ENCODE results near the gene PRKCH. TPM values are rescaled to one million over a fixed set of nuclear protein-coding genes. Genes with fewer than 3 reads are reported as not detected.

PRKCH gene
- polyA plus RNA-seq, 3 donors from 2014 or later, result 231 to 451 (median 335) TPM

- Mint-ChIP-seq H3K27me3 (ENCODE audit: low read depth in 3 of 3) (peaks cover 0 to 16% (median 5%) of the 10 kb centered on the region in 3 donors), H3K27ac (peak overlapping the region in 1 of 6 donors; percentile 25), H3K36me3 (no peaks in the 10 kb centered on the region), H3K9me3 (no peaks in the 10 kb centered on the region), H3K4me1 (peaks cover 2 to 4% of the 10 kb centered on the region in 2 donors), H3K4me3 (no peak overlapping the region)
- no peak for DNase-seq
Measured at GRCh38 chr14:61561104-61561503, 239.7 kb downstream of the PRKCH start.

GRCh38 chr14:61561657-61562276 is 240.4 kb downstream of the PRKCH start:
- DNase-seq, result no peak
- H3K4me3 Mint-ChIP-seq, result no peak overlapping the region

GRCh38 chr14:61562321-61563161 is 241.2 kb downstream of the PRKCH start:
- Mint-ChIP-seq H3K9me3 (no peaks in the 10 kb centered on the region), H3K4me1 (peaks cover 0 to 4% of the 10 kb centered on the region in 2 donors), H3K4me3 (no peak overlapping the region), H3K27me3 (ENCODE audit: low read depth in 3 of 3) (peaks cover 0 to 18% (median 5%) of the 10 kb centered on the region in 3 donors), H3K27ac (peak overlapping the region in 1 of 6 donors; percentile 0), H3K36me3 (peaks cover 0 to 7% (median 0%) of the 10 kb centered on the region in 3 donors)
- DNase-seq, result peak in 1 of 3 donors; percentile 37

More at GRCh38 chr14:61561657-61562276, 240.4 kb downstream of the PRKCH start:
- H3K27ac Mint-ChIP-seq, result peak overlapping the region in 2 of 6 donors; percentile 4 to 56
- peaks cover 0 to 7% (median 0%) of the 10 kb centered on the region in 3 donors for H3K36me3 Mint-ChIP-seq
- peaks cover 2 to 4% of the 10 kb centered on the region in 2 donors for H3K4me1 Mint-ChIP-seq
- H3K27me3 Mint-ChIP-seq (ENCODE audit: low read depth in 3 of 3), result peaks cover 0 to 18% (median 5%) of the 10 kb centered on the region in 3 donors
- H3K9me3 Mint-ChIP-seq, result no peaks in the 10 kb centered on the region

GRCh38 chr14:61563162-61563511 is 241.8 kb downstream of the PRKCH start:
- Mint-ChIP-seq H3K4me3 (no peak overlapping the region), H3K36me3 (peaks cover 0 to 7% (median 0%) of the 10 kb centered on the region in 3 donors), H3K9me3 (no peaks in the 10 kb centered on the region), H3K27me3 (ENCODE audit: low read depth in 3 of 3) (peaks cover 1 to 21% (median 7%) of the 10 kb centered on the region in 3 donors), H3K4me1 (peaks cover 4 to 7% of the 10 kb centered on the region in 2 donors), H3K27ac (peak overlapping the region in 2 of 6 donors; percentile 26)
- DNase-seq, result no peak

GRCh38 chr14:61563880-61564617 is 242.7 kb downstream of the PRKCH start:
- peak overlapping the region in 1 of 6 donors; percentile 51 for H3K27ac Mint-ChIP-seq
- H3K4me3 Mint-ChIP-seq, result no peak overlapping the region
- no peak for DNase-seq
- H3K4me1 Mint-ChIP-seq, result peaks cover 11 to 16% of the 10 kb centered on the region in 2 donors
- H3K27me3 Mint-ChIP-seq (ENCODE audit: low read depth in 3 of 3), result peaks cover 4 to 17% (median 8%) of the 10 kb centered on the region in 3 donors
- H3K36me3 Mint-ChIP-seq, result peaks cover 0 to 7% (median 0%) of the 10 kb centered on the region in 3 donors
- no peaks in the 10 kb centered on the region for H3K9me3 Mint-ChIP-seq

GRCh38 chr14:61564618-61565091 is 243.3 kb downstream of the PRKCH start:
- Mint-ChIP-seq H3K27me3 (ENCODE audit: low read depth in 3 of 3) (peaks cover 4 to 16% (median 9%) of the 10 kb centered on the region in 3 donors), H3K9me3 (no peaks in the 10 kb centered on the region), H3K4me3 (no peak overlapping the region), H3K27ac (peak overlapping the region in 1 of 6 donors; percentile 51), H3K4me1 (peaks cover 16 to 22% of the 10 kb centered on the region in 2 donors), H3K36me3 (peaks cover 0 to 7% (median 0%) of the 10 kb centered on the region in 3 donors)
- no peak for DNase-seq

- Mint-ChIP-seq H3K9me3 (no peaks in the 10 kb centered on the region), H3K4me1 (peaks cover 18 to 27% of the 10 kb centered on the region in 2 donors), H3K27me3 (ENCODE audit: low read depth in 3 of 3) (peaks cover 4 to 12% (median 10%) of the 10 kb centered on the region in 3 donors), H3K36me3 (peaks cover 0 to 7% (median 2%) of the 10 kb centered on the region in 3 donors), H3K4me3 (no peak overlapping the region), H3K27ac (peak overlapping the region in 1 of 6 donors; percentile 52)
- no peak for DNase-seq
Measured at GRCh38 chr14:61565181-61565580, 243.8 kb downstream of the PRKCH start.

- H3K27ac Mint-ChIP-seq, result peak overlapping the region in 1 of 6 donors; percentile 47
Measured at GRCh38 chr14:61565836-61566536, 244.6 kb downstream of the PRKCH start.

GRCh38 chr14:61566537-61567225 is 245.3 kb downstream of the PRKCH start:
- Mint-ChIP-seq H3K27ac (no peak overlapping the region), H3K27me3 (ENCODE audit: low read depth in 3 of 3) (peaks cover 4 to 12% (median 10%) of the 10 kb centered on the region in 3 donors), H3K9me3 (no peaks in the 10 kb centered on the region), H3K4me1 (peaks cover 18 to 30% of the 10 kb centered on the region in 2 donors), H3K36me3 (peaks cover 4 to 11% (median 4%) of the 10 kb centered on the region in 3 donors), H3K4me3 (no peak overlapping the region)
- DNase-seq, result no peak

More at GRCh38 chr14:61565836-61566536, 244.6 kb downstream of the PRKCH start:
- H3K36me3 Mint-ChIP-seq, result peaks cover 4 to 8% (median 4%) of the 10 kb centered on the region in 3 donors
- DNase-seq, result no peak
- peaks cover 4 to 12% (median 10%) of the 10 kb centered on the region in 3 donors for H3K27me3 Mint-ChIP-seq (ENCODE audit: low read depth in 3 of 3)
- no peak overlapping the region for H3K4me3 Mint-ChIP-seq
- peaks cover 18 to 30% of the 10 kb centered on the region in 2 donors for H3K4me1 Mint-ChIP-seq
- H3K9me3 Mint-ChIP-seq, result no peaks in the 10 kb centered on the region

- Mint-ChIP-seq H3K27ac (peak overlapping the region in 3 of 6 donors; percentile 12 to 48 (median 18)), H3K4me3 (peak overlapping the region; percentile 64 to 81 (median 75)), H3K27me3 (ENCODE audit: low read depth in 3 of 3) (peaks cover 8 to 12% (median 10%) of the 10 kb centered on the region in 3 donors), H3K9me3 (no peaks in the 10 kb centered on the region), H3K4me1 (peaks cover 18 to 30% of the 10 kb centered on the region in 2 donors), H3K36me3 (peaks cover 4 to 11% (median 11%) of the 10 kb centered on the region in 3 donors)
- no peak for DNase-seq
Measured at GRCh38 chr14:61567838-61568571, 246.6 kb downstream of the PRKCH start.

GRCh38 chr14:61568572-61569011 is 247.2 kb downstream of the PRKCH start:
- peak; percentile 29 to 38 (median 38) for DNase-seq
- Mint-ChIP-seq H3K27me3 (ENCODE audit: low read depth in 3 of 3) (peaks cover 9 to 15% (median 10%) of the 10 kb centered on the region in 3 donors), H3K36me3 (peaks cover 4 to 11% (median 11%) of the 10 kb centered on the region in 3 donors)

More at GRCh38 chr14:61568572-61569011, 247.2 kb downstream of the PRKCH start:
- H3K4me3 Mint-ChIP-seq, result peak overlapping the region; percentile 64 to 81 (median 75)
- H3K27ac Mint-ChIP-seq, result peak overlapping the region in 2 of 6 donors; percentile 18 to 48
- H3K9me3 Mint-ChIP-seq, result no peaks in the 10 kb centered on the region
- H3K4me1 Mint-ChIP-seq, result peaks cover 18 to 27% of the 10 kb centered on the region in 2 donors

Data from immature natural killer cell (primary cell).